ENCODE measurements around the gene MAN1A1. TPM values are rescaled to one million over a fixed set of nuclear protein-coding genes. Genes with fewer than 3 reads are reported as not detected.

The MAN1A1 gene
- total RNA-seq, 2 experiments from 2014 or later: 13.7 to 13.9 TPM

- peaks cover 8% of the 10 kb centered on the region for H3K4me1 Mint-ChIP-seq (ENCODE audit: low read depth)
- CTCF ChIA-PET: no interaction called here
These were observed 69.5 kb downstream of the MAN1A1 start for GRCh38 chr6:119280080-119280479.

GRCh38 chr6:119278625-119279024, 70.9 kb downstream of the MAN1A1 start:
- no peaks in the 10 kb centered on the region for H3K27me3 Mint-ChIP-seq (ENCODE audit: low read depth)
- CTCF ChIA-PET: no interaction called here
- peaks cover 27% of the 10 kb centered on the region for H3K36me3 Mint-ChIP-seq (ENCODE audit: low read depth)
- H3K4me1 Mint-ChIP-seq (ENCODE audit: low read depth): peaks cover 7% of the 10 kb centered on the region
- DNase-seq (no peak), ATAC-seq (no peak)
- H3K27ac Mint-ChIP-seq: no peak overlapping the region
- no peak overlapping the region for H3K4me3 Mint-ChIP-seq
- POLR2A ChIA-PET: no interaction called here
- H3K9me3 Mint-ChIP-seq (ENCODE audit: insufficient read depth): peaks cover 8% of the 10 kb centered on the region

More at GRCh38 chr6:119280080-119280479, 69.5 kb downstream of the MAN1A1 start:
- no peak overlapping the region for H3K4me3 Mint-ChIP-seq
- peaks cover 7% of the 10 kb centered on the region for H3K9me3 Mint-ChIP-seq (ENCODE audit: insufficient read depth)
- peaks cover 32% of the 10 kb centered on the region for H3K36me3 Mint-ChIP-seq (ENCODE audit: low read depth)
- ATAC-seq: no peak
- POLR2A ChIA-PET: no interaction called here
- no peak overlapping the region for H3K27ac Mint-ChIP-seq
- no peaks in the 10 kb centered on the region for H3K27me3 Mint-ChIP-seq (ENCODE audit: low read depth)
- DNase-seq: no peak

GRCh38 chr6:119277052-119277451, 72.5 kb downstream of the MAN1A1 start:
- ChIA-PET POLR2A (no interaction called here), CTCF (no interaction called here)
- Mint-ChIP-seq H3K27me3 (ENCODE audit: low read depth) (no peaks in the 10 kb centered on the region), H3K36me3 (ENCODE audit: low read depth) (peaks cover 25% of the 10 kb centered on the region), H3K27ac (no peak overlapping the region), H3K9me3 (ENCODE audit: insufficient read depth) (peaks cover 12% of the 10 kb centered on the region), H3K4me1 (ENCODE audit: low read depth) (no peaks in the 10 kb centered on the region), H3K4me3 (no peak overlapping the region)
- DNase-seq (no peak), ATAC-seq (no peak)

- Mint-ChIP-seq H3K4me3 (no peak overlapping the region), H3K9me3 (ENCODE audit: insufficient read depth) (peaks cover 12% of the 10 kb centered on the region), H3K27ac (no peak overlapping the region), H3K27me3 (ENCODE audit: low read depth) (no peaks in the 10 kb centered on the region), H3K36me3 (ENCODE audit: low read depth) (peaks cover 23% of the 10 kb centered on the region), H3K4me1 (ENCODE audit: low read depth) (no peaks in the 10 kb centered on the region)
- ATAC-seq: no peak
- ChIA-PET CTCF (no interaction called here), POLR2A (no interaction called here)
- DNase-seq: no peak
These were observed 73.3 kb downstream of the MAN1A1 start for GRCh38 chr6:119276211-119276610.

GRCh38 chr6:119274197-119274595, 75.4 kb downstream of the MAN1A1 start:
- no peak for DNase-seq
- Mint-ChIP-seq H3K36me3 (ENCODE audit: low read depth) (peaks cover 32% of the 10 kb centered on the region), H3K4me3 (no peak overlapping the region), H3K4me1 (ENCODE audit: low read depth) (peaks cover 1% of the 10 kb centered on the region), H3K27ac (no peak overlapping the region), H3K27me3 (ENCODE audit: low read depth) (no peaks in the 10 kb centered on the region), H3K9me3 (ENCODE audit: insufficient read depth) (peaks cover 20% of the 10 kb centered on the region)
- ATAC-seq: no peak
- POLR2A ChIA-PET: no interaction called here
- CTCF ChIA-PET: interaction anchor here (0.7 kb wide), 1 partner anchor 1179 kb away, joined by 3 read pairs; no protein-coding TSS in a partner anchor

GRCh38 chr6:119273272-119274196, 76.0 kb downstream of the MAN1A1 start:
- peaks cover 7% of the 10 kb centered on the region for H3K4me1 Mint-ChIP-seq (ENCODE audit: low read depth)
- ChIA-PET POLR2A (no interaction called here), CTCF (interaction anchor here (1.0 kb wide), 1 partner anchor 70 kb away, joined by 3 read pairs; no protein-coding TSS in a partner anchor)
- ATAC-seq (no peak), DNase-seq (no peak)
- H3K4me3 Mint-ChIP-seq: no peak overlapping the region
- peaks cover 20% of the 10 kb centered on the region for H3K9me3 Mint-ChIP-seq (ENCODE audit: insufficient read depth)
- H3K36me3 Mint-ChIP-seq (ENCODE audit: low read depth): peaks cover 38% of the 10 kb centered on the region
- H3K27me3 Mint-ChIP-seq (ENCODE audit: low read depth): no peaks in the 10 kb centered on the region
- no peak overlapping the region for H3K27ac Mint-ChIP-seq

GRCh38 chr6:119270545-119270944, 79.0 kb downstream of the MAN1A1 start:
- H3K4me1 Mint-ChIP-seq (ENCODE audit: low read depth): peaks cover 27% of the 10 kb centered on the region
- H3K9me3 Mint-ChIP-seq (ENCODE audit: insufficient read depth): peaks cover 19% of the 10 kb centered on the region
- CTCF ChIA-PET: no interaction called here
- no peak overlapping the region for H3K27ac Mint-ChIP-seq
- no peak overlapping the region for H3K4me3 Mint-ChIP-seq
- ATAC-seq (no peak), DNase-seq (no peak)
- H3K36me3 Mint-ChIP-seq (ENCODE audit: low read depth): peaks cover 40% of the 10 kb centered on the region
- no peaks in the 10 kb centered on the region for H3K27me3 Mint-ChIP-seq (ENCODE audit: low read depth)
- POLR2A ChIA-PET: no interaction called here

GRCh38 chr6:119269266-119270103, 80.1 kb downstream of the MAN1A1 start:
- DNase-seq (no peak), ATAC-seq (no peak)
- CTCF ChIA-PET: no interaction called here
- no peak overlapping the region for H3K27ac Mint-ChIP-seq
- peaks cover 39% of the 10 kb centered on the region for H3K36me3 Mint-ChIP-seq (ENCODE audit: low read depth)
- peaks cover 13% of the 10 kb centered on the region for H3K9me3 Mint-ChIP-seq (ENCODE audit: insufficient read depth)
- no peaks in the 10 kb centered on the region for H3K27me3 Mint-ChIP-seq (ENCODE audit: low read depth)
- peaks cover 27% of the 10 kb centered on the region for H3K4me1 Mint-ChIP-seq (ENCODE audit: low read depth)
- POLR2A ChIA-PET: no interaction called here
- H3K4me3 Mint-ChIP-seq: no peak overlapping the region

- Mint-ChIP-seq H3K4me1 (ENCODE audit: low read depth) (peaks cover 27% of the 10 kb centered on the region), H3K9me3 (ENCODE audit: insufficient read depth) (peaks cover 10% of the 10 kb centered on the region), H3K27ac (peak overlapping the region; percentile 43), H3K36me3 (ENCODE audit: low read depth) (peaks cover 42% of the 10 kb centered on the region), H3K4me3 (peak overlapping the region; percentile 14), H3K27me3 (ENCODE audit: low read depth) (no peaks in the 10 kb centered on the region)
- POLR2A ChIA-PET: interaction anchor here (1.1 kb wide), 1 partner anchor 83 kb away, joined by 3 read pairs; no protein-coding TSS in a partner anchor
- CTCF ChIA-PET: no interaction called here
- ATAC-seq: peak; percentile 70
- DNase-seq: peak; percentile 39
These were observed 82.2 kb downstream of the MAN1A1 start for GRCh38 chr6:119267126-119267905.

- peaks cover 32% of the 10 kb centered on the region for H3K36me3 Mint-ChIP-seq (ENCODE audit: low read depth)
- no peak for ATAC-seq
- no peaks in the 10 kb centered on the region for H3K9me3 Mint-ChIP-seq (ENCODE audit: insufficient read depth)
- no peak overlapping the region for H3K27ac Mint-ChIP-seq
- CTCF ChIA-PET: interaction anchor here (1.0 kb wide), 1 partner anchor 135 kb away, joined by 4 read pairs; no protein-coding TSS in a partner anchor
- no peaks in the 10 kb centered on the region for H3K27me3 Mint-ChIP-seq (ENCODE audit: low read depth)
- no peak overlapping the region for H3K4me3 Mint-ChIP-seq
- no peak for DNase-seq
- peaks cover 33% of the 10 kb centered on the region for H3K4me1 Mint-ChIP-seq (ENCODE audit: low read depth)
- POLR2A ChIA-PET: no interaction called here
These were observed 84.6 kb downstream of the MAN1A1 start for GRCh38 chr6:119264854-119265397.

- Mint-ChIP-seq H3K4me1 (ENCODE audit: low read depth) (peaks cover 19% of the 10 kb centered on the region), H3K36me3 (ENCODE audit: low read depth) (peaks cover 17% of the 10 kb centered on the region), H3K4me3 (no peak overlapping the region), H3K9me3 (ENCODE audit: insufficient read depth) (no peaks in the 10 kb centered on the region), H3K27ac (no peak overlapping the region), H3K27me3 (ENCODE audit: low read depth) (no peaks in the 10 kb centered on the region)
- ATAC-seq (no peak), DNase-seq (no peak)
- ChIA-PET POLR2A (no interaction called here), CTCF (no interaction called here)
These were observed 86.9 kb downstream of the MAN1A1 start for GRCh38 chr6:119262612-119263011.

Data from activated CD8-positive, alpha-beta T cell treated with anti-CD3 and anti-CD28 coated beads, Interleukin-2, amount 10 ng/mL, durations not matched to agents 7 days and 5 days (primary cell).